Kidney glomerular epithelial cell (primary cell): Measurements from ENCODE around the gene PLLP.

ENCODE experiments used
- DNase-seq: peaks from one replicate; lab custom pipeline; 2025; lab: John Stamatoyannopoulos, UW

The PLLP gene

DNA sequence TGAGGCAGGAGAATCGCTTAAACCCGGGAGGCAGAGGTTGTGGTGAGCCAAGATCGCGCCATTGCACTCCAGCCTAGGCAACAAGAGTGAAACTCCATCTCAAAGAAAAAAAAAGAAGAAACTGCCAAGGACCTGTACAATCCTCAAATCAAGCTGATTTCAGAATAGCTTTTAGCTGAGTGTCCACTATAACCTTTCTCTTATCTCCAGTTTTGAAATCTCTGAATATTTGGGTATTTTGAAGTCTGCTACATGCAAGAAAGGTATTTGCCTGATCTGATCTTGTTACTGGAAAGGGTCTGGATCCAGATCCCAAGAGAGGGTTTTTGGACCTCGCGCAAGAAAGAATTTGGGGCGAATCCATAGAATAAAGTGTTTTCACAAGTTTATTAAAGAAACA is 58.5 kb downstream of the PLLP start:
- no peak for DNase-seq

- DNase-seq, result peak; percentile 9
Observed at GRCh38 chr16:57224651-57225335, 59.7 kb downstream of the PLLP start.

DNA sequence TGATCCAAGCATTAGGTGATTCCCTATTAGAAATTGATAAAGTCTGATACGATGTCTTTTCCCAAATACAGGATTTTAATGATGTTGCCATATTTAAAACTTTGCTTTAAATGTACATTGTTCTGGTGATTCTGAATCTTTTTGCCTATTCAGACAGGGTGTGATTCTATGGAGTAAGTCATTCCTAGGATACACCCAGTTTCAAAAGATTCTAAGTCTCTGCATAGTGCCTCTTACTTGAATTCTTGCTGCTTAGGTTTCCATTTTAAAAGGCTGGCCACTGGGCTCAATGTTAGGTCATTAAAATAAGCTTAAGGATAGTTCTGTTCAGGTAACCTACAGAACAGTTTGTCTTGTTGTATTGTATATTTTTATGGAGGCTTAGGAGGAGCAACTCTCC is 61.4 kb downstream of the PLLP start:
- DNase-seq, result no peak

DNA sequence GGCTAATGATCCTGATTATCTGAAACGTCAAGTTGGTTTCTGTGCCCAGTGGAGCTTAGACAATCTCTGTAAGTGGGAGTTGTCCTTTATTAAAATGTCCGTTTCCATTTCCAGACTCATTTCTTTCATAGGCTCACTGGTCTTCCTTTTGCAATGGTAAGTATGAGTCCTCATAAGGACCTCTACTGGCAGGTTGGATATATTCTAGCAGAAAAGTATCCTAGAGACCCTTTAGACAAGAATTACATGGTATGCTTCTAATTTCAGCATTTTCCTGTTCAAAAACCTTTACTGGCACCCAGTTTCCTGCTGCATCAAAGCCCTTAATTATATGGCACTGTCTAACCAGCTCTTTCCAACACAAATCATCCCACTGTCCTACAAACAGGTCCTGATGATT is 67.5 kb downstream of the PLLP start:
- DNase-seq, result no peak

DNA sequence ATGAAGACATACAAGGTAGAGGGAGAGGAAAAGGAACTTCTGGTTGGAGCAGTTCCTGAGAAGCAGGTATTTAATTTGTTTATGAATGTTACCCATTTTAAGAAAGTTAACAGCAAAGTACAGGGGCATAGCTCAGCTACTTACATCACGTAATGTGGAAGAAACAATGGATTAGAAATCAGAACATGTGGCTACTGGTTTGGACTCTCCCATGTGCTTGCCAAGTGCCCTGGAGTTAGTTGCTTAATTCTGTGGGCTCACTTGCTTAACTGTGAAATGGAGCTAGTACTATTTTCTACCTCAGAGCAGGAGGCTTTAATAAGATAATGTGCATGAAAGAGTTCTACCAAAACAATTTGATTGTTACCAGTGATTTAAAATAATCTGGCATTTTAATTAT is 71.0 kb downstream of the PLLP start:
- no peak for DNase-seq

- no peak for DNase-seq
Observed at GRCh38 chr16:57209780-57210179, 74.7 kb downstream of the PLLP start.

- no peak for DNase-seq
Observed at GRCh38 chr16:57208926-57209325, 75.5 kb downstream of the PLLP start.
